GM13977 (cell line): ENCODE data around the gene CDHR5.

Experiments
- DNase-seq: peaks from one replicate; pipeline ENCODE4 v3.0.0; 2012; ENCODE audit warnings: low spot score
- in situ Hi-C: fragments of 300-500 bp; cut with MboI; formaldehyde crosslinking; loops from one replicate; pipeline ENCODE4 v1.12.0; 2022; ENCODE audit warnings: low sequenced_read_pairs, low pct_unique_long_range_greater_than_20kb, mixed read lengths, inconsistent platforms; ENCODE audit not compliant: unreplicated experiment
- TF ChIP-seq, protein P1 (sequence below): IDR thresholded peaks from 2 replicates; pipeline ENCODE4 v1.5.1; 2012; ENCODE audit warnings: mild to moderate bottlenecking, control low read depth; ENCODE audit not compliant: insufficient read depth; ENCODE audit errors: extremely low read depth, missing control alignments

Gene CDHR5

DNA sequence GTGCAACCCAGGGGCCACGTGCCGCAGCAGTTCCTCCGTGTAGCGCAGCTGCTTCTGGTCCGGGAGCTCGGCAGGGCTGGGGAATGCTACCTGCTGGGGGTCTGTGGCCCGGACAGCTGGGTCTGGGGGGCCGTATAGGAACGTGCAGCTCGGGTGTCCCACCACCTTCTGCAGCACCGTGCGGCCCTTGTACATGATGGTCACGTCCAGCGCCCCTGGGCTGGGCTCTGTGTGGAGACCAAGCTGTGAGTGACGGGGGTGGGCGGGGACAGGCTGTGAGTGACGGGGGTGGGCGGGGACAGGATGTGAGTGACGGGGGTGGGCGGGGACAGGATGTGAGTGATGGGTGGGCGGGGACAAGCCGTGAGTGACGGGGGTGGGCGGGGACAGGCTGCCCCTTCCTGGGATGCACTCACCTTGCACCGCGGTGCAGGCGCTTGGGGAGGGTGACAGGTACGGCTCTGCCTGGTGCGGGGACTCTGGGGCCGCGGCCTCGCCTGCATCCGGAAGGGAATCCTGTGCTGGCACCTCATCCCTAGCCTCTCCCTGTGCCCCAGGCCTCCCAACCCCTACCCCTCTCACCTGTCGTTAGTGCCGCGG, 11.3 kb downstream of the CDHR5 start:
- DNase-seq, result peak; percentile 81
- in situ Hi-C loops, result no loop called here
- TF ChIP-seq, protein P1, sequence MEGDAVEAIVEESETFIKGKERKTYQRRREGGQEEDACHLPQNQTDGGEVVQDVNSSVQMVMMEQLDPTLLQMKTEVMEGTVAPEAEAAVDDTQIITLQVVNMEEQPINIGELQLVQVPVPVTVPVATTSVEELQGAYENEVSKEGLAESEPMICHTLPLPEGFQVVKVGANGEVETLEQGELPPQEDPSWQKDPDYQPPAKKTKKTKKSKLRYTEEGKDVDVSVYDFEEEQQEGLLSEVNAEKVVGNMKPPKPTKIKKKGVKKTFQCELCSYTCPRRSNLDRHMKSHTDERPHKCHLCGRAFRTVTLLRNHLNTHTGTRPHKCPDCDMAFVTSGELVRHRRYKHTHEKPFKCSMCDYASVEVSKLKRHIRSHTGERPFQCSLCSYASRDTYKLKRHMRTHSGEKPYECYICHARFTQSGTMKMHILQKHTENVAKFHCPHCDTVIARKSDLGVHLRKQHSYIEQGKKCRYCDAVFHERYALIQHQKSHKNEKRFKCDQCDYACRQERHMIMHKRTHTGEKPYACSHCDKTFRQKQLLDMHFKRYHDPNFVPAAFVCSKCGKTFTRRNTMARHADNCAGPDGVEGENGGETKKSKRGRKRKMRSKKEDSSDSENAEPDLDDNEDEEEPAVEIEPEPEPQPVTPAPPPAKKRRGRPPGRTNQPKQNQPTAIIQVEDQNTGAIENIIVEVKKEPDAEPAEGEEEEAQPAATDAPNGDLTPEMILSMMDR, result no peak

DNA sequence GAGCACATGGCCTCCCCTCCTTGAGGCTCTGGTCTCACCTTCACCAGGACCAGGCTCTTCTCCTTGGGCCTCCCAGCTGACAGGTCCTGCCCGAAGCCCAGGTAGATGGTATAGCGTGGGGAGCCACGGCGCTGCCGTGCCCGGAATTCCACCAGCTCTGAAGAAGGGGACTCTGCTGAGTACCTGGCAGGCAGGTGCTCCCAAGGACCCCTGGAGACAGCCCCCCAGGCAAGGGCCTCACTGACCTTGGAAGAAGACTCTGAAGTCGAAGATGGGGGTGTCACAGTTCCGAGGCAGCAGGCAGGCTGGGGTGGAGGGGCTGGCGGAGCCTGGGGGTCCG, 11.8 kb downstream of the CDHR5 start:
- in situ Hi-C loops, result no loop called here
- TF ChIP-seq, protein P1, result no peak
- DNase-seq, result no peak

DNA sequence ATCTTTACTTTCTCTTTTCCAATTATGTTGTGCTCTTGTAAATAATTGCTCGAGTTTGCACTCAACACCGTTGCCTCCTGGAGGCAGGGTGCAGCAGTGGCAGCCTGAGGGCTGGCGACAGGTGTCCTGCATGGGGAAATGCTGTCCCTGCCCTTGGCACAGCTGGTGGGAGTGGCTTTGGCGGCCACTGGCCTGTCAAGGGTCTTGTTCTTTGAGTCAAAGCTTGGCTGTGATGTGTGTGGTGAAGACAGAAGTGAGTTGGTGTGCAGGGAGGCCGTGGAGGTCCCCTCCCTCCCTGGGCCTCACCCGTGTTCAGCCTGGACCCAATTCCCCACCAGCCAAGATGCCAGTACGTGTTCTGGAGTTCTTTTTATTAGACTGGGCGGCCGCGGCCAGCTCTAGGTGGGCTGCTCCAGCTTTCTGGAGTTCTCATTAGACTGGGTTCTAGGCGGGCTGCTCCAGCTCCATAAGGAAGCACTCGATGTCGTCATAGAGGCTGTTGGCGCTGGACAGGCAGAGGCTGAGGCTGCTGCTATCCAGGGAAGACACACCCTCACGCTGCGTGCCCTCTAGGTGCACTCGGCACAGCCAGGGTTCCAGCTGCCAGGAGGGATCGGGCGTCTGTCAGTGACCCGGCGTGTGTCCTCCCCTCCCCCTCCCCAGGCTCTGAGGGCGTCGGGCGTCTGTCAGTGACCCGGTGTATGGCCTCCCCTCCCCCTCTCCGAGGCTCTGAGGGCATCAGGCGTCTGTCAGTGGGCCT, 12.4 kb downstream of the CDHR5 start:
- no peak for DNase-seq
- in situ Hi-C loops, result no loop called here
- TF ChIP-seq, protein P1, result peak; percentile 29

DNA sequence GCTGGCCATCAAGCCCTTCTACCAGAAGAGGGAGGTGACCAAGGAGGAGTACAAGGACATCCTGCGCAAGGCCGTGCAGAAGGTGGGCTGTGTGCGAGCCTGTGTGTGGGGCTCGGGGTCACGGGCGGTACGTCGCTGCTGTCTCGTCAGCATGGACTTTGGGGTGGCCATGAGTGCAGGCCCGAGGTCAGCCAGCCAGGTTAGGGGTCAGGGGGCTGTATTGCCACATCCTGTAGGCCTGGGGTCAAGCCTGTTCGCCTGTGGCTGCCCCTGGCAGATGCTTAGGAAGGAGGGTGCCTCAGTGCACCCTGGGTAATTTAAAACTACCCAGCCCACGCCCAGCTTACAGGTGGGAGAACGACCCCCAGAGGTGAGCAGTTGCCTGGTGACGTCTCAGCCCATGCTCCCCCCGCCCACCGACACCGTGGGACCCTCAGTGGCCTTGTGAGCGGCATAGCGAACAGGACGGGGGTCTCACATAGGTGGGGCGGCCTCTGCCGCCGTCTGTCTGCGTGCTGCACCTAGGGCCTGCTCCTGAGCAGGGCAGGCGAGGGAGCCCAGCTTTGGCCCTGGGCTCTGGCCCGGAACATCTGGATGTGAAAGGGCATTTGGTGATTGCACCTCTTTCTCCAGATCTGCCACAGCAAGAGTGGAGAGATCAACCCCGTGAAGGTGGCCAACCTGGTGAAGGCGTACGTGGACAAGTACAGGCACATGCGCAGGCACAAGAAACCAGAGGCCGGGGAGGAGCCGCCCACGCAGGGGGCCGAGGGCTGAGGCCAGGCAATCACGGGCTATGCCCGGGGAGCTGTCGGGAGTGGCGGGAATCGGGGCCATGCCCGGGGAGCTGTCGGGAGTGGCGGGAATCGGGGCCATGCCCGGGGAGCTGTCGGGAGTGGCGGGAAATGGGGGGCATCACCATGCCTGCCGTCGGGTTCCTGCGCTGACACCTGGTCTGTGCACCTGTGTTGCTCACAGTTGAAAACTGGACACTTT, 13.5 kb downstream of the CDHR5 start:
- in situ Hi-C loops, result no loop called here
- TF ChIP-seq, protein P1, result no peak
- no peak for DNase-seq

DNA sequence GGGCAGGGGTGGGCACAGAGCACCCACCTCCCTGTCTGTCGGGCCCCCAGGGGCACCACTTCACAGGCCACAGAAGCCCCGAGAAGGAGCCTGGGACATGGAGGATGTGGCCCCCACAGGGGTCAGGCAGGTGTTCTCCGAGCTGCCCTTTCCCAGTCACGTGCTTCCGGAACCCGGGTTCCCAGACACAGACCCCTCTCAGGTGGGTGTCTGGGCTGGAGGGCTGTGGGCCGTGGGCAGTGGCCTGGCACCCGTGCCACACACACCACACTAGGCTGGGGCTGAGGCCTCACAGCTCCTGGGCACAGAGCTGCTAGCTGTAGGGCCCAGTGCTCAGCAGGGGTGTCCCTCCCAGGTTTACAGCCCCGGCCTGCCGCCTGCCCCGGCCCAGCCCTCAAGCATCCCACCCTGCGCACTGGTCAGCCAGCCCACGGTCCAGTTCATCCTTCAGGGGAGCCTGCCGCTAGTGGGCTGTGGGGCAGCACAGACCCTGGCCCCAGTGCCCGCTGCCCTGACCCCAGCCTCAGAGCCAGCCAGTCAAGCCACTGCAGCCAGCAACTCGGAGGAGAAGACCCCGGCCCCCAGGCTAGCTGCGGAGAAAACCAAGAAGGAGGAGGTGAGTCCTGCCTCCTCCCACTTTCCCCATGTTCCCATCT, 14.5 kb downstream of the CDHR5 start:
- TF ChIP-seq, protein P1, result no peak
- in situ Hi-C loops, result no loop called here
- no peak for DNase-seq

DNA sequence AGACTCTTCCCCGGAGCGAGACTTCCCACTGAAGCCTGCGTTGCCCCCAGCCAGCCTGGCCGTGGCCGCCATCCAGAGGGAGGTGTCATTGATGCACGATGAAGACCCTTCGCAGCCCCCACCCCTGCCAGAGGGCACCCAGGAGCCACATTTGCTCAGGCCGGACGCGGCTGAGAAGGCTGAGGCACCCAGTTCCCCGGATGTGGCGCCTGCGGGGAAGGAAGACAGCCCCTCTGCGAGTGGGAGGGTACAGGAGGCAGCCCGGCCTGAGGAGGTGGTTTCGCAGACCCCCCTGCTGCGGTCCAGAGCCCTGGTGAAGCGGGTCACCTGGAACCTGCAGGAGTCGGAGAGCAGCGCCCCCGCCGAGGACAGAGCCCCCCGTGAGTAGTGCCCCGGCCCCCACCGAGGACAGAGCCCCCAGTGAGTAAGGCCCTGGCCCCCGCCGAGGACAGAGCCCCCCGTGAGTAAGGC, 15.4 kb downstream of the CDHR5 start:
- DNase-seq, result no peak
- in situ Hi-C loops, result no loop called here
- TF ChIP-seq, protein P1, result no peak
